ENCODE results near the gene MINPP1.

DNA sequence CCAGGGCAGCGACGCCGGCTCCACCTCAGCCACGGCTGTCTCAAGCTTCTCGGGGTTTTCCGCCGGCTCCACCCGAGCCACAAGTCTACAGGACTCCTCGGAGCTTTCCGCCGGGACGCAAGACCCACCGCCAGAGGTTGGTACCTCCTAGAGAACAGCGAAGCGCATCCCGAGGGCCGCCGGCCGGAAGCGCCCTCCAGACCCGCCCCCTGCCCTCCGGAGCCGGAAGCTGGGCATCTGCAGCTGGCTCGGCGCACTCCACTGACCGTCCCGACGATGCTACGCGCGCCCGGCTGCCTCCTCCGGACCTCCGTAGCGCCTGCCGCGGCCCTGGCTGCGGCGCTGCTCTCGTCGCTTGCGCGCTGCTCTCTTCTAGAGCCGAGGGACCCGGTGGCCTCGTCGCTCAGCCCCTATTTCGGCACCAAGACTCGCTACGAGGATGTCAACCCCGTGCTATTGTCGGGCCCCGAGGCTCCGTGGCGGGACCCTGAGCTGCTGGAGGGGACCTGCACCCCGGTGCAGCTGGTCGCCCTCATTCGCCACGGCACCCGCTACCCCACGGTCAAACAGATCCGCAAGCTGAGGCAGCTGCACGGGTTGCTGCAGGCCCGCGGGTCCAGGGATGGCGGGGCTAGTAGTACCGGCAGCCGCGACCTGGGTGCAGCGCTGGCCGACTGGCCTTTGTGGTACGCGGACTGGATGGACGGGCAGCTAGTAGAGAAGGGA lies at the start of gene MINPP1:
- TF ChIP-seq EZH2 (IDR thresholded peaks at IDR 0.05) (no peak), POLR2AphosphoS5 (IDR thresholded peaks at IDR 0.05; ENCODE audit: borderline replicate concordance, low read depth, low read length) (peak; percentile 69; the same call in 1 of the 2 replicates)
